ENCODE measurements around the gene SH3RF3. TPM values are rescaled to one million over a fixed set of nuclear protein-coding genes. Genes with fewer than 3 reads are reported as not detected.

The SH3RF3 gene
- total and polyA plus RNA-seq, 2 of the 13 experiments (the other 11 are each of a cell fraction or from before 2014, with no cell fraction given), result 0.04 TPM; not detected in 1

DNA sequence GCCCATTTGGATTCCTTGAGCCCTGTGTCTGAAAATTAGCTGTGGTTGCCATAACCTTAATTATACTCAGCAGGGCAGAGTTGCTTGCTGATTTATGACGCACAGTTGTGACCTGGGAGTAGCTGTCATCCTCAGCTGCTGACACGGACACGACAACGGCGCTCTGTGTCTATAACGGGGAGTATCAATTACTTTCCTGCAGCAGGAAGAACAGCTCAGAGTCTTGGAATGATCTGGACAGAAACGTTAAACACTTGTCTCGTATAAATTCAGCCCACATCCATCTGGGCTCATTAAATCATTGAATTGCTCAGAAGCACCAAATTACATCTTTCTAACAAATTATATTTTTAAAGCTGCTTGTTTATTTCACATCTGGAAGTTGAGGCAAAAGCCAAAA lies 368.5 kb downstream of the SH3RF3 start (continued):
- TF ChIP-seq, protein P1, sequence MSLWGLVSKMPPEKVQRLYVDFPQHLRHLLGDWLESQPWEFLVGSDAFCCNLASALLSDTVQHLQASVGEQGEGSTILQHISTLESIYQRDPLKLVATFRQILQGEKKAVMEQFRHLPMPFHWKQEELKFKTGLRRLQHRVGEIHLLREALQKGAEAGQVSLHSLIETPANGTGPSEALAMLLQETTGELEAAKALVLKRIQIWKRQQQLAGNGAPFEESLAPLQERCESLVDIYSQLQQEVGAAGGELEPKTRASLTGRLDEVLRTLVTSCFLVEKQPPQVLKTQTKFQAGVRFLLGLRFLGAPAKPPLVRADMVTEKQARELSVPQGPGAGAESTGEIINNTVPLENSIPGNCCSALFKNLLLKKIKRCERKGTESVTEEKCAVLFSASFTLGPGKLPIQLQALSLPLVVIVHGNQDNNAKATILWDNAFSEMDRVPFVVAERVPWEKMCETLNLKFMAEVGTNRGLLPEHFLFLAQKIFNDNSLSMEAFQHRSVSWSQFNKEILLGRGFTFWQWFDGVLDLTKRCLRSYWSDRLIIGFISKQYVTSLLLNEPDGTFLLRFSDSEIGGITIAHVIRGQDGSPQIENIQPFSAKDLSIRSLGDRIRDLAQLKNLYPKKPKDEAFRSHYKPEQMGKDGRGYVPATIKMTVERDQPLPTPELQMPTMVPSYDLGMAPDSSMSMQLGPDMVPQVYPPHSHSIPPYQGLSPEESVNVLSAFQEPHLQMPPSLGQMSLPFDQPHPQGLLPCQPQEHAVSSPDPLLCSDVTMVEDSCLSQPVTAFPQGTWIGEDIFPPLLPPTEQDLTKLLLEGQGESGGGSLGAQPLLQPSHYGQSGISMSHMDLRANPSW (CRISPR knock-in tag; IDR thresholded peaks at IDR 0.05; ENCODE audit: borderline replicate concordance), result no peak
- TF ChIP-seq GLI4 (CRISPR knock-in tag; IDR thresholded peaks at IDR 0.05; ENCODE audit: borderline replicate concordance), result no peak
- TF ChIP-seq CTCF (CRISPR knock-in tag; IDR thresholded peaks at IDR 0.05), result no peak
- TF ChIP-seq CHD4 (IDR thresholded peaks at IDR 0.05; ENCODE audit: borderline replicate concordance, low read length), result no peak
- no peak for TF ChIP-seq ZNF577 (CRISPR knock-in tag; IDR thresholded peaks at IDR 0.05; ENCODE audit: borderline replicate concordance, low read depth)
- TF ChIP-seq KAT8 (CRISPR knock-in tag; IDR thresholded peaks at IDR 0.05), result no peak
- TF ChIP-seq ZNF17 (CRISPR knock-in tag; IDR thresholded peaks at IDR 0.05), result no peak
- TF ChIP-seq, protein P2, sequence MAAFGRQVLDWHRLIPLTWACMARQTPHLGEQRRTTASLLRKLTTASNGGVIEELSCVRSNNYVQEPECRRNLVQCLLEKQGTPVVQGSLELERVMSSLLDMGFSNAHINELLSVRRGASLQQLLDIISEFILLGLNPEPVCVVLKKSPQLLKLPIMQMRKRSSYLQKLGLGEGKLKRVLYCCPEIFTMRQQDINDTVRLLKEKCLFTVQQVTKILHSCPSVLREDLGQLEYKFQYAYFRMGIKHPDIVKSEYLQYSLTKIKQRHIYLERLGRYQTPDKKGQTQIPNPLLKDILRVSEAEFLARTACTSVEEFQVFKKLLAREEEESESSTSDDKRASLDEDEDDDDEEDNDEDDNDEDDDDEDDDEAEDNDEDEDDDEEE (CRISPR knock-in tag; IDR thresholded peaks at IDR 0.05), result no peak
- TF ChIP-seq CEBPZ (IDR thresholded peaks at IDR 0.05; ENCODE audit: low read length), result no peak
- TF ChIP-seq, protein P3, sequence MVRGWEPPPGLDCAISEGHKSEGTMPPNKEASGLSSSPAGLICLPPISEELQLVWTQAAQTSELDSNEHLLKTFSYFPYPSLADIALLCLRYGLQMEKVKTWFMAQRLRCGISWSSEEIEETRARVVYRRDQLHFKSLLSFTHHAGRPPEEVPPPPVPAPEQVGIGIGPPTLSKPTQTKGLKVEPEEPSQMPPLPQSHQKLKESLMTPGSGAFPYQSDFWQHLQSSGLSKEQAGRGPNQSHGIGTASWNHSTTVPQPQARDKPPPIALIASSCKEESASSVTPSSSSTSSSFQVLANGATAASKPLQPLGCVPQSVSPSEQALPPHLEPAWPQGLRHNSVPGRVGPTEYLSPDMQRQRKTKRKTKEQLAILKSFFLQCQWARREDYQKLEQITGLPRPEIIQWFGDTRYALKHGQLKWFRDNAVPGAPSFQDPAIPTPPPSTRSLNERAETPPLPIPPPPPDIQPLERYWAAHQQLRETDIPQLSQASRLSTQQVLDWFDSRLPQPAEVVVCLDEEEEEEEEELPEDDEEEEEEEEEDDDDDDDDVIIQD (CRISPR knock-in tag; IDR thresholded peaks at IDR 0.05; ENCODE audit: low read depth), result no peak
- no peak for TF ChIP-seq ZNF343 (CRISPR knock-in tag; IDR thresholded peaks at IDR 0.05)
- no peak for TF ChIP-seq SMAD1 (CRISPR knock-in tag; IDR thresholded peaks at IDR 0.05; ENCODE audit: borderline replicate concordance, low read depth)
- no peak for TF ChIP-seq REPIN1 (CRISPR knock-in tag; IDR thresholded peaks at IDR 0.05; ENCODE audit: borderline replicate concordance, low read depth)
